ENCODE measurements around the gene SNRNP48. TPM values are rescaled to one million over a fixed set of nuclear protein-coding genes. Genes with fewer than 3 reads are reported as not detected.

SNRNP48 gene
- total RNA-seq, 1 donor from 2014 or later: 13.1 TPM

- DNase-seq (ENCODE audit: low read depth) (no peak), FAIRE-seq (no peak)
- H3K27ac Mint-ChIP-seq (ENCODE audit: unreplicated experiment): no peak overlapping the region
- Histone ChIP-seq H3K27me3 (ENCODE audit: insufficient read depth, low read length) (no peaks in the 10 kb centered on the region), H3K4me3 (ENCODE audit: insufficient read depth, low read depth, low read length) (no peak overlapping the region), H3K79me2 (ENCODE audit: insufficient read depth, low read length) (no peaks in the 10 kb centered on the region), H3K4me1 (ENCODE audit: insufficient read depth, low read length) (no peaks in the 10 kb centered on the region), H2AFZ (ENCODE audit: low read depth, low read length) (no peak overlapping the region), H4K20me1 (ENCODE audit: insufficient read depth, low read length) (no peaks in the 10 kb centered on the region), H3K9me3 (ENCODE audit: insufficient read depth, low read depth, low read length) (no peaks in the 10 kb centered on the region), H3K36me3 (ENCODE audit: insufficient read depth, low read length) (no peaks in the 10 kb centered on the region), H3K9ac (ENCODE audit: low read length) (no peak overlapping the region), H3K27ac (ENCODE audit: low read depth, low read length) (no peak overlapping the region), H3K4me2 (ENCODE audit: low read length) (no peak overlapping the region)
- TF ChIP-seq EZH2 (IDR thresholded peaks at IDR 0.05; ENCODE audit: insufficient read depth, low read length) (no peak), CTCF (IDR thresholded peaks at IDR 0.05; ENCODE audit: insufficient read depth, low read depth, low read length) (no peak)
- peaks cover 2% of the 10 kb centered on the region for H3K36me3 Mint-ChIP-seq (ENCODE audit: low read depth, unreplicated experiment)
- H3K4me3 Mint-ChIP-seq (ENCODE audit: unreplicated experiment): no peak overlapping the region
- H3K4me1 Mint-ChIP-seq (ENCODE audit: low read depth, unreplicated experiment): peaks cover 6% of the 10 kb centered on the region
- no peaks in the 10 kb centered on the region for H3K9me3 Mint-ChIP-seq (ENCODE audit: unreplicated experiment)
- H3K27me3 Mint-ChIP-seq (ENCODE audit: low read depth, unreplicated experiment): no peaks in the 10 kb centered on the region
Observed at GRCh38 chr6:7624796-7625710, 35.1 kb downstream of the SNRNP48 start.

GRCh38 chr6:7628479-7628878, 38.5 kb downstream of the SNRNP48 start:
- Mint-ChIP-seq H3K27ac (ENCODE audit: unreplicated experiment) (no peak overlapping the region), H3K4me3 (ENCODE audit: unreplicated experiment) (no peak overlapping the region), H3K36me3 (ENCODE audit: low read depth, unreplicated experiment) (peaks cover 2% of the 10 kb centered on the region), H3K27me3 (ENCODE audit: low read depth, unreplicated experiment) (peaks cover 5% of the 10 kb centered on the region), H3K4me1 (ENCODE audit: low read depth, unreplicated experiment) (peaks cover 6% of the 10 kb centered on the region), H3K9me3 (ENCODE audit: unreplicated experiment) (no peaks in the 10 kb centered on the region)
- Histone ChIP-seq H3K4me3 (ENCODE audit: insufficient read depth, low read depth, low read length) (no peak overlapping the region), H2AFZ (ENCODE audit: low read depth, low read length) (no peak overlapping the region), H3K9ac (ENCODE audit: low read length) (no peak overlapping the region), H4K20me1 (ENCODE audit: insufficient read depth, low read length) (no peaks in the 10 kb centered on the region), H3K27me3 (ENCODE audit: insufficient read depth, low read length) (no peaks in the 10 kb centered on the region), H3K4me1 (ENCODE audit: insufficient read depth, low read length) (no peaks in the 10 kb centered on the region), H3K27ac (ENCODE audit: low read depth, low read length) (no peak overlapping the region), H3K36me3 (ENCODE audit: insufficient read depth, low read length) (no peaks in the 10 kb centered on the region), H3K79me2 (ENCODE audit: insufficient read depth, low read length) (no peaks in the 10 kb centered on the region), H3K9me3 (ENCODE audit: insufficient read depth, low read depth, low read length) (no peaks in the 10 kb centered on the region), H3K4me2 (ENCODE audit: low read length) (no peak overlapping the region)
- FAIRE-seq (no peak), DNase-seq (ENCODE audit: low read depth) (peak; percentile 33)
- TF ChIP-seq EZH2 (IDR thresholded peaks at IDR 0.05; ENCODE audit: insufficient read depth, low read length) (no peak), CTCF (IDR thresholded peaks at IDR 0.05; ENCODE audit: insufficient read depth, low read depth, low read length) (no peak)

- Histone ChIP-seq H3K4me3 (ENCODE audit: insufficient read depth, low read depth, low read length) (no peak overlapping the region), H4K20me1 (ENCODE audit: insufficient read depth, low read length) (no peaks in the 10 kb centered on the region), H2AFZ (ENCODE audit: low read depth, low read length) (no peak overlapping the region), H3K9ac (ENCODE audit: low read length) (no peak overlapping the region), H3K27ac (ENCODE audit: low read depth, low read length) (no peak overlapping the region), H3K36me3 (ENCODE audit: insufficient read depth, low read length) (no peaks in the 10 kb centered on the region), H3K4me2 (ENCODE audit: low read length) (no peak overlapping the region), H3K79me2 (ENCODE audit: insufficient read depth, low read length) (no peaks in the 10 kb centered on the region), H3K4me1 (ENCODE audit: insufficient read depth, low read length) (no peaks in the 10 kb centered on the region), H3K27me3 (ENCODE audit: insufficient read depth, low read length) (no peaks in the 10 kb centered on the region), H3K9me3 (ENCODE audit: insufficient read depth, low read depth, low read length) (no peaks in the 10 kb centered on the region)
- peaks cover 6% of the 10 kb centered on the region for H3K4me1 Mint-ChIP-seq (ENCODE audit: low read depth, unreplicated experiment)
- no peak overlapping the region for H3K4me3 Mint-ChIP-seq (ENCODE audit: unreplicated experiment)
- H3K27ac Mint-ChIP-seq (ENCODE audit: unreplicated experiment): no peak overlapping the region
- no peaks in the 10 kb centered on the region for H3K9me3 Mint-ChIP-seq (ENCODE audit: unreplicated experiment)
- H3K36me3 Mint-ChIP-seq (ENCODE audit: low read depth, unreplicated experiment): peaks cover 2% of the 10 kb centered on the region
- TF ChIP-seq CTCF (IDR thresholded peaks at IDR 0.05; ENCODE audit: insufficient read depth, low read depth, low read length) (no peak), EZH2 (IDR thresholded peaks at IDR 0.05; ENCODE audit: insufficient read depth, low read length) (no peak)
- peaks cover 5% of the 10 kb centered on the region for H3K27me3 Mint-ChIP-seq (ENCODE audit: low read depth, unreplicated experiment)
- no peak for FAIRE-seq
- no peak for DNase-seq (ENCODE audit: low read depth)
Observed at GRCh38 chr6:7628909-7629308, 38.9 kb downstream of the SNRNP48 start.
